Activated naive CD8-positive, alpha-beta T cell treated with anti-CD3 and anti-CD28 coated beads for 36 hours (primary cell): Measurements from ENCODE around the gene ATG13. TPM values are rescaled to one million over a fixed set of nuclear protein-coding genes. Genes with fewer than 3 reads are reported as not detected.
A peak's percentile ranks its signal among the peaks of the same experiment; 100 is the strongest.

Experiments used
- DNase-seq: peaks from one replicate; pipeline ENCODE4 v3.0.0; 2021
- H3K27ac Mint-ChIP-seq: one replicate; pipeline ENCODE4 v1.8.0; 2022; ENCODE audit warnings: mild to moderate bottlenecking, moderate library complexity, mixed read lengths
- H3K27me3 Mint-ChIP-seq: one replicate; pipeline ENCODE4 v1.8.0; 2022; ENCODE audit warnings: mild to moderate bottlenecking, mixed read lengths
- H3K36me3 Mint-ChIP-seq: one replicate; pipeline ENCODE4 v1.8.0; 2021; ENCODE audit warnings: mild to moderate bottlenecking, mixed read lengths
- H3K4me1 Mint-ChIP-seq: one replicate; pipeline ENCODE4 v1.8.0; 2021; ENCODE audit warnings: mixed read lengths
- H3K4me3 Mint-ChIP-seq: one replicate; pipeline ENCODE4 v1.8.0; 2022; ENCODE audit warnings: mild to moderate bottlenecking, moderate library complexity, mixed read lengths
- H3K9me3 Mint-ChIP-seq: one replicate; pipeline ENCODE4 v1.8.0; 2022; ENCODE audit warnings: mixed read lengths
- total RNA-seq, 2 experiments: library from RNA; stranded (reverse); gene quantifications; one replicate each; pipeline ENCODE4 v1.2.3, GENCODE V29; 2021

ATG13 gene
- total RNA-seq, 2 experiments from 2014 or later, result 49.2 to 51.4 TPM

- Mint-ChIP-seq H3K9me3 (no peaks in the 10 kb centered on the region), H3K27me3 (no peaks in the 10 kb centered on the region), H3K4me1 (peaks cover 4% of the 10 kb centered on the region), H3K4me3 (no peak overlapping the region), H3K27ac (no peak overlapping the region), H3K36me3 (no peaks in the 10 kb centered on the region)
- no peak for DNase-seq
Observed at GRCh38 chr11:46682773-46683752, 65.7 kb downstream of the ATG13 start.

- no peaks in the 10 kb centered on the region for H3K27me3 Mint-ChIP-seq
- H3K36me3 Mint-ChIP-seq, result no peaks in the 10 kb centered on the region
- no peak for DNase-seq
- no peak overlapping the region for H3K4me3 Mint-ChIP-seq
- peaks cover 2% of the 10 kb centered on the region for H3K4me1 Mint-ChIP-seq
- no peaks in the 10 kb centered on the region for H3K9me3 Mint-ChIP-seq
- H3K27ac Mint-ChIP-seq, result no peak overlapping the region
Observed at GRCh38 chr11:46684367-46684766, 67.0 kb downstream of the ATG13 start.

GRCh38 chr11:46686886-46687795, 69.8 kb downstream of the ATG13 start:
- Mint-ChIP-seq H3K36me3 (peaks cover 3% of the 10 kb centered on the region), H3K27ac (no peak overlapping the region), H3K4me1 (peaks cover 2% of the 10 kb centered on the region), H3K9me3 (no peaks in the 10 kb centered on the region), H3K4me3 (no peak overlapping the region), H3K27me3 (no peaks in the 10 kb centered on the region)
- no peak for DNase-seq

GRCh38 chr11:46690702-46691101, 73.3 kb downstream of the ATG13 start:
- Mint-ChIP-seq H3K27ac (no peak overlapping the region), H3K36me3 (peaks cover 3% of the 10 kb centered on the region), H3K4me3 (no peak overlapping the region), H3K27me3 (no peaks in the 10 kb centered on the region), H3K9me3 (no peaks in the 10 kb centered on the region), H3K4me1 (no peaks in the 10 kb centered on the region)
- no peak for DNase-seq

- DNase-seq, result no peak
- no peak overlapping the region for H3K27ac Mint-ChIP-seq
- H3K9me3 Mint-ChIP-seq, result no peaks in the 10 kb centered on the region
- H3K27me3 Mint-ChIP-seq, result no peaks in the 10 kb centered on the region
- H3K4me3 Mint-ChIP-seq, result no peak overlapping the region
- H3K4me1 Mint-ChIP-seq, result peaks cover 4% of the 10 kb centered on the region
- H3K36me3 Mint-ChIP-seq, result peaks cover 3% of the 10 kb centered on the region
Observed at GRCh38 chr11:46692450-46692849, 75.1 kb downstream of the ATG13 start.

GRCh38 chr11:46693597-46694012, 76.3 kb downstream of the ATG13 start:
- no peaks in the 10 kb centered on the region for H3K9me3 Mint-ChIP-seq
- no peak overlapping the region for H3K27ac Mint-ChIP-seq

GRCh38 chr11:46694072-46694471, 76.7 kb downstream of the ATG13 start:
- DNase-seq, result no peak
- peaks cover 15% of the 10 kb centered on the region for H3K4me1 Mint-ChIP-seq
- H3K9me3 Mint-ChIP-seq, result no peaks in the 10 kb centered on the region
- peaks cover 4% of the 10 kb centered on the region for H3K36me3 Mint-ChIP-seq
- H3K4me3 Mint-ChIP-seq, result no peak overlapping the region
- H3K27ac Mint-ChIP-seq, result no peak overlapping the region
- no peaks in the 10 kb centered on the region for H3K27me3 Mint-ChIP-seq

More at GRCh38 chr11:46693597-46694012, 76.3 kb downstream of the ATG13 start:
- peaks cover 10% of the 10 kb centered on the region for H3K4me1 Mint-ChIP-seq
- no peaks in the 10 kb centered on the region for H3K27me3 Mint-ChIP-seq
- no peak for DNase-seq
- H3K36me3 Mint-ChIP-seq, result peaks cover 3% of the 10 kb centered on the region
- no peak overlapping the region for H3K4me3 Mint-ChIP-seq

GRCh38 chr11:46694607-46695006, 77.3 kb downstream of the ATG13 start:
- H3K4me3 Mint-ChIP-seq, result no peak overlapping the region
- H3K4me1 Mint-ChIP-seq, result peaks cover 17% of the 10 kb centered on the region
- no peak overlapping the region for H3K27ac Mint-ChIP-seq
- H3K36me3 Mint-ChIP-seq, result peaks cover 7% of the 10 kb centered on the region
- H3K27me3 Mint-ChIP-seq, result no peaks in the 10 kb centered on the region
- no peak for DNase-seq
- H3K9me3 Mint-ChIP-seq, result no peaks in the 10 kb centered on the region

GRCh38 chr11:46695345-46696211, 78.2 kb downstream of the ATG13 start:
- H3K27ac Mint-ChIP-seq, result no peak overlapping the region
- H3K4me3 Mint-ChIP-seq, result no peak overlapping the region
- H3K9me3 Mint-ChIP-seq, result no peaks in the 10 kb centered on the region
- H3K36me3 Mint-ChIP-seq, result peaks cover 6% of the 10 kb centered on the region
- DNase-seq, result no peak
- H3K4me1 Mint-ChIP-seq, result peaks cover 17% of the 10 kb centered on the region
- no peaks in the 10 kb centered on the region for H3K27me3 Mint-ChIP-seq

GRCh38 chr11:46696212-46696558, 78.8 kb downstream of the ATG13 start:
- Mint-ChIP-seq H3K4me3 (no peak overlapping the region), H3K9me3 (no peaks in the 10 kb centered on the region), H3K27me3 (no peaks in the 10 kb centered on the region), H3K4me1 (peaks cover 17% of the 10 kb centered on the region), H3K27ac (no peak overlapping the region), H3K36me3 (peaks cover 4% of the 10 kb centered on the region)
- DNase-seq, result no peak

- Mint-ChIP-seq H3K27me3 (no peaks in the 10 kb centered on the region), H3K4me3 (no peak overlapping the region), H3K9me3 (no peaks in the 10 kb centered on the region), H3K27ac (no peak overlapping the region), H3K36me3 (peaks cover 10% of the 10 kb centered on the region), H3K4me1 (peaks cover 25% of the 10 kb centered on the region)
- DNase-seq, result no peak
Observed at GRCh38 chr11:46697303-46697702, 80.0 kb downstream of the ATG13 start.

- Mint-ChIP-seq H3K4me1 (peaks cover 29% of the 10 kb centered on the region), H3K9me3 (no peaks in the 10 kb centered on the region), H3K27ac (no peak overlapping the region), H3K27me3 (no peaks in the 10 kb centered on the region), H3K4me3 (no peak overlapping the region), H3K36me3 (peaks cover 10% of the 10 kb centered on the region)
- no peak for DNase-seq
Observed at GRCh38 chr11:46697723-46698122, 80.4 kb downstream of the ATG13 start.

- peaks cover 11% of the 10 kb centered on the region for H3K36me3 Mint-ChIP-seq
- H3K4me3 Mint-ChIP-seq, result no peak overlapping the region
- peaks cover 34% of the 10 kb centered on the region for H3K4me1 Mint-ChIP-seq
- DNase-seq, result no peak
- no peaks in the 10 kb centered on the region for H3K9me3 Mint-ChIP-seq
- H3K27ac Mint-ChIP-seq, result no peak overlapping the region
- H3K27me3 Mint-ChIP-seq, result no peaks in the 10 kb centered on the region
Observed at GRCh38 chr11:46698597-46698996, 81.2 kb downstream of the ATG13 start.

GRCh38 chr11:46700241-46701077, 83.1 kb downstream of the ATG13 start, which contains the start of the genes ARHGAP1 and ZNF408:
Gene ARHGAP1, minus strand, starts transcription at chr11:46700619. Its CDS starts 4,512 bp downstream, at chr11:46696107.
Gene ZNF408, plus strand, starts transcription at chr11:46701031. Its CDS starts 17 bp downstream, at chr11:46701048.
- Mint-ChIP-seq H3K27me3 (no peaks in the 10 kb centered on the region), H3K27ac (peak within 1 kb of the TSS; percentile 99), H3K36me3 (peaks cover 11% of the 10 kb centered on the region), H3K9me3 (no peaks in the 10 kb centered on the region), H3K4me1 (peaks cover 34% of the 10 kb centered on the region), H3K4me3 (peak within 1 kb of the TSS; percentile 99)
- DNase-seq, result peak; percentile 99
